Measurements from ENCODE around the gene CSF2RB.

The CSF2RB gene

GRCh38 chr22:36913427-36914389, at the start of gene CSF2RB:
Gene CSF2RB, plus strand, starts transcription at chr22:36913628. Its CDS starts 8,580 bp downstream, at chr22:36922208.
- DNase-seq (ENCODE audit: low spot score) = no peak
- peaks cover 12% of the 10 kb centered on the region for H3K4me1 Mint-ChIP-seq (ENCODE audit: low read depth)
- H3K4me3 Mint-ChIP-seq = peak within 1 kb of the TSS; percentile 83
- H3K27ac Mint-ChIP-seq = peak within 1 kb of the TSS; percentile 49
- no peaks in the 10 kb centered on the region for H3K9me3 Mint-ChIP-seq
- H3K27me3 Mint-ChIP-seq (ENCODE audit: low read depth) = peaks cover 36% of the 10 kb centered on the region
- no peaks in the 10 kb centered on the region for H3K36me3 Mint-ChIP-seq (ENCODE audit: low read depth)

DNA sequence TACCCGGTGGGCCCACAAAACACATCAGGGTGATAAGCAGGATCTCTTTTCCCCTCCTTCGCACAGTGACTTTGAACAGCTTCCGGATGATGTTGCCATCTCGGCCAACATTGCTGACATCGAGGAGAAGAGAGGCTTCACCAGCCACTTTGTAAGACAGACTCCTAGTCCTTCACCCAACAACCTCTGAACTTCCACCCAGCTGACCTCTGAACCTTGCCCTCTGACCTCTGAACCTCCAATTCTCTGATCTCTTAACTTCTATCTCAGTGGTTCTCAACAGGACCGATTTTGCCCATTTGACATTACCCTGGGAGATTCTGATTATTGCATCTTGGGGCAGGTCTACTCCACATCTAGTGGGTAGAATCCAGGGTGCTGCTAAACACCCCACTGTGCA, 49.4 kb upstream of the CSF2RB start:
- Mint-ChIP-seq H3K36me3 (ENCODE audit: low read depth) (peaks cover 42% of the 10 kb centered on the region), H3K27me3 (ENCODE audit: low read depth) (no peaks in the 10 kb centered on the region), H3K27ac (no peak overlapping the region), H3K4me1 (ENCODE audit: low read depth) (peaks cover 41% of the 10 kb centered on the region), H3K9me3 (no peaks in the 10 kb centered on the region), H3K4me3 (no peak overlapping the region)
- DNase-seq (ENCODE audit: low spot score) = no peak

DNA sequence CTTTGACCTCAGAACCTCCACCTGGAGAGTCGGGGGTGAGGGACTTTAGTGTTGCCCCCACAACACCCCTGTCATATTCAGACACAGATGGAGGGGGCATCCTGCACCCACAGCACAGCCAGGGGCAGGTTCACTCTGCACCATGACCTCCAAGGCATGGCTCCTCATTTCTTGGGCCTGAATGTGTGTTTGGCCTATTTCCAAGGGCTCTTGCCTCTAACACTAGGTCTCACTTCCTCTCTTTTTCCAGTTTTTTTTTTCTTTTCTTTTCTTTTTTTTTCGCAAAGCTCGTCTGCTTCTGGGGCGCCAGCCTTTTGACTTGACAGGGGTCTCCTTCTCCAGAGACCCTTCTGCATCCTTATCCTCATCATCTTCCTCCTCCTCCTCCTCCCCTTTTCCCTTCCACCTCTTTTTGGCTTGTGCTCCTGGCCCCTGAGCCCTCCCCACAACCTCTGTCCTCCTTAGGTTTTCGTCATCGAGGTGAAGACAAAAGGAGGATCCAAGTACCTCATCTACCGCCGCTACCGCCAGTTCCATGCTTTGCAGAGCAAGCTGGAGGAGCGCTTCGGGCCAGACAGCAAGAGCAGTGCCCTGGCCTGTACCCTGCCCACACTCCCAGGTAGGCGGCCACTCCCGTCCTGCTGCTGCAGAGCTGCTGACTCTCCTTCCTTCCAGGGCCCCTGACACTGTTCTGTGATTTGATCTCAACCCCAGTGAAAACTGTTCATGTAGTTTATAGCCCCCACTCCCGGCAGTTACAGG, 48.8 kb upstream of the CSF2RB start:
- Mint-ChIP-seq H3K36me3 (ENCODE audit: low read depth) (peaks cover 42% of the 10 kb centered on the region), H3K4me1 (ENCODE audit: low read depth) (peaks cover 36% of the 10 kb centered on the region), H3K27me3 (ENCODE audit: low read depth) (no peaks in the 10 kb centered on the region), H3K27ac (peak overlapping the region; percentile 65), H3K9me3 (no peaks in the 10 kb centered on the region), H3K4me3 (no peak overlapping the region)
- DNase-seq (ENCODE audit: low spot score) = no peak

DNA sequence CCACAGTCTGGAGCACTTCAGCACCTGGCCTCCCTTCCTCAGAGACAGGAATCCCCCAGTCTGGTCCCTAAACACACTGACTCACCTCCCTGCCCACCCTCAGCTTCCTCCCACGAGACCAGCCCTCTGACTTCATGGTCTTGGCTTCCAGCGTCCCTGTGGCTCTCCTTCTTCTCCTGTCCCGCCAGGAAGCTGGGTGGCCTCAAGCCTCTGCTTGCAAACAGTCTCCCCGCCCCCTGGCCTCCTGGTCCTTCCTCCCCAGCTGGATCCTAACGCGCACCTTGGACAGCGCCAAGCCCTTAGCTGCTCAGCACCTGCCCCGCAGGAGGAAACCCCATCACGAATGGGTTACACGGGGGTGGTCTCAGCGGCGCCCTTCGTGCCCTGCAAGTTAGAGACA, 48.1 kb upstream of the CSF2RB start:
- DNase-seq (ENCODE audit: low spot score) = peak; percentile 11
- no peak overlapping the region for H3K4me3 Mint-ChIP-seq
- no peak overlapping the region for H3K27ac Mint-ChIP-seq
- H3K9me3 Mint-ChIP-seq = no peaks in the 10 kb centered on the region
- H3K27me3 Mint-ChIP-seq (ENCODE audit: low read depth) = no peaks in the 10 kb centered on the region
- H3K36me3 Mint-ChIP-seq (ENCODE audit: low read depth) = peaks cover 41% of the 10 kb centered on the region
- H3K4me1 Mint-ChIP-seq (ENCODE audit: low read depth) = peaks cover 29% of the 10 kb centered on the region

- H3K36me3 Mint-ChIP-seq (ENCODE audit: low read depth) = peaks cover 56% of the 10 kb centered on the region
- H3K9me3 Mint-ChIP-seq = no peaks in the 10 kb centered on the region
- H3K4me1 Mint-ChIP-seq (ENCODE audit: low read depth) = peaks cover 12% of the 10 kb centered on the region
- H3K4me3 Mint-ChIP-seq = no peak overlapping the region
- no peak for DNase-seq (ENCODE audit: low spot score)
- peak overlapping the region; percentile 9 for H3K27ac Mint-ChIP-seq
- H3K27me3 Mint-ChIP-seq (ENCODE audit: low read depth) = no peaks in the 10 kb centered on the region
Measured at GRCh38 chr22:36867695-36868094, 45.7 kb upstream of the CSF2RB start.

- no peak overlapping the region for H3K4me3 Mint-ChIP-seq
- no peaks in the 10 kb centered on the region for H3K9me3 Mint-ChIP-seq
- H3K4me1 Mint-ChIP-seq (ENCODE audit: low read depth) = peaks cover 21% of the 10 kb centered on the region
- H3K27me3 Mint-ChIP-seq (ENCODE audit: low read depth) = no peaks in the 10 kb centered on the region
- peaks cover 65% of the 10 kb centered on the region for H3K36me3 Mint-ChIP-seq (ENCODE audit: low read depth)
- DNase-seq (ENCODE audit: low spot score) = no peak
- H3K27ac Mint-ChIP-seq = no peak overlapping the region
Measured at GRCh38 chr22:36868546-36869181, 44.8 kb upstream of the CSF2RB start.

- Mint-ChIP-seq H3K4me3 (no peak overlapping the region), H3K27me3 (ENCODE audit: low read depth) (no peaks in the 10 kb centered on the region), H3K27ac (peak overlapping the region; percentile 34), H3K36me3 (ENCODE audit: low read depth) (peaks cover 63% of the 10 kb centered on the region), H3K9me3 (no peaks in the 10 kb centered on the region), H3K4me1 (ENCODE audit: low read depth) (peaks cover 20% of the 10 kb centered on the region)
- DNase-seq (ENCODE audit: low spot score) = no peak
Measured at GRCh38 chr22:36870250-36870649, 43.2 kb upstream of the CSF2RB start.

DNA sequence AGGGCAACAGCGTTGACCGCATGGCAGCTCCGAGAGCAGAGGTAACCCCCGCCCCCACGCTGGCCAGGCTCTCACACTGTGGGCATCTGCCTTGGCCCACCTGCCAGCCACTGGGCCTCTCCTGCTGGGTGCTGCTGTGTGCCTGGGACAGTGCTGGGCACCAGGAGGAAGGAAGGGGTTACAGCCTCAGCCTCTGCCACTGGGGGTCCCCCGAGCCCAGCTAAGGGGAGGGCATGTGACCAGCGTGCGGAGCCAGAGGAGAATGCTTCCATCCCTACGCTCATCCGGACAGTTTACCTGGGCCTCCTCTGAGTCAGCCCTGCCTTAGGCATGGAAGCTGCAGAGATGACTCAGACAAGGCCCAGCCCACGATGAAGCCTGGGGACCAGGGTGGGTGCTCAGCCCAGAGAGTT, 41.8 kb upstream of the CSF2RB start:
- DNase-seq (ENCODE audit: low spot score) = no peak
- Mint-ChIP-seq H3K4me3 (no peak overlapping the region), H3K27me3 (ENCODE audit: low read depth) (no peaks in the 10 kb centered on the region), H3K27ac (no peak overlapping the region), H3K4me1 (ENCODE audit: low read depth) (peaks cover 18% of the 10 kb centered on the region), H3K9me3 (no peaks in the 10 kb centered on the region), H3K36me3 (ENCODE audit: low read depth) (peaks cover 59% of the 10 kb centered on the region)

DNA sequence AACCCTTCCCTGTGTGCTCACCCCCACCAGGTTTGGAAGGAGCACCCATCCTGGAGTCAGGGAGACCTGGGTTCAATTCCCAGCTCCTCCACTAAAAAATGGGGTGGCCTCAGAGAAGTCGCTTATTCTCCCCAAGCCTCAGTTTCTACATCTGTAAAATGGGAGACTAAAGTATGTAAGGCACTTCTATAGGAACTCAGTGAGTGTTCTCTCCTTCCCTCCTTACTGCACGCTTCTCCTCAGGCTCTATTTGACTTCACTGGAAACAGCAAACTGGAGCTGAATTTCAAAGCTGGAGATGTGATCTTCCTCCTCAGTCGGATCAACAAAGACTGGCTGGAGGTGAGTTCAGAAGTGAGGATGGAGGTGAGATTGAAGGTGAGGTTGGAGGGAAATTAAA, 41.3 kb upstream of the CSF2RB start:
- Mint-ChIP-seq H3K4me3 (no peak overlapping the region), H3K27ac (peak overlapping the region; percentile 55), H3K9me3 (no peaks in the 10 kb centered on the region), H3K36me3 (ENCODE audit: low read depth) (peaks cover 61% of the 10 kb centered on the region), H3K27me3 (ENCODE audit: low read depth) (no peaks in the 10 kb centered on the region), H3K4me1 (ENCODE audit: low read depth) (peaks cover 18% of the 10 kb centered on the region)
- no peak for DNase-seq (ENCODE audit: low spot score)

GRCh38 chr22:36872866-36873498, 40.4 kb upstream of the CSF2RB start:
- peak overlapping the region; percentile 79 for H3K27ac Mint-ChIP-seq
- H3K4me1 Mint-ChIP-seq (ENCODE audit: low read depth) = peaks cover 18% of the 10 kb centered on the region
- H3K4me3 Mint-ChIP-seq = no peak overlapping the region
- no peaks in the 10 kb centered on the region for H3K27me3 Mint-ChIP-seq (ENCODE audit: low read depth)
- H3K9me3 Mint-ChIP-seq = no peaks in the 10 kb centered on the region
- H3K36me3 Mint-ChIP-seq (ENCODE audit: low read depth) = peaks cover 63% of the 10 kb centered on the region
- DNase-seq (ENCODE audit: low spot score) = no peak

- Mint-ChIP-seq H3K36me3 (ENCODE audit: low read depth) (peaks cover 68% of the 10 kb centered on the region), H3K4me3 (peak overlapping the region; percentile 8), H3K9me3 (no peaks in the 10 kb centered on the region), H3K27ac (peak overlapping the region; percentile 90), H3K4me1 (ENCODE audit: low read depth) (peaks cover 18% of the 10 kb centered on the region), H3K27me3 (ENCODE audit: low read depth) (no peaks in the 10 kb centered on the region)
- peak; percentile 66 for DNase-seq (ENCODE audit: low spot score)
Measured at GRCh38 chr22:36873614-36874308, 39.7 kb upstream of the CSF2RB start.

- Mint-ChIP-seq H3K27ac (peak overlapping the region; percentile 90), H3K27me3 (ENCODE audit: low read depth) (no peaks in the 10 kb centered on the region), H3K9me3 (peaks cover 5% of the 10 kb centered on the region), H3K4me3 (peak overlapping the region; percentile 8), H3K36me3 (ENCODE audit: low read depth) (peaks cover 72% of the 10 kb centered on the region), H3K4me1 (ENCODE audit: low read depth) (peaks cover 18% of the 10 kb centered on the region)
- no peak for DNase-seq (ENCODE audit: low spot score)
Measured at GRCh38 chr22:36874309-36874696, 39.1 kb upstream of the CSF2RB start.

GRCh38 chr22:36874736-36875135, 38.7 kb upstream of the CSF2RB start:
- Mint-ChIP-seq H3K4me3 (no peak overlapping the region), H3K27me3 (ENCODE audit: low read depth) (no peaks in the 10 kb centered on the region), H3K36me3 (ENCODE audit: low read depth) (peaks cover 74% of the 10 kb centered on the region), H3K9me3 (peaks cover 10% of the 10 kb centered on the region), H3K4me1 (ENCODE audit: low read depth) (peaks cover 18% of the 10 kb centered on the region), H3K27ac (no peak overlapping the region)
- no peak for DNase-seq (ENCODE audit: low spot score)
